Activated CD4-positive, alpha-beta T cell treated with anti-CD3 and anti-CD28 coated beads, Interleukin-10, Interleukin-2, amounts not matched to agents 100 ng/mL and 50 ng/mL, durations not matched to agents 16 hours and 8 hours (primary cell): Measurements from ENCODE around the gene TWIST2.

Experiments
- DNase-seq: peaks from one replicate; pipeline ENCODE4 v3.0.0-alpha.2; 2020

The TWIST2 gene

GRCh38 chr2:238839428-238839827 is 8.5 kb upstream of the TWIST2 start:
- DNase-seq: no peak

- DNase-seq: no peak
Observed at GRCh38 chr2:238841542-238842164, 6.2 kb upstream of the TWIST2 start.

- no peak for DNase-seq
Observed at GRCh38 chr2:238843476-238843875, 4.4 kb upstream of the TWIST2 start.

- DNase-seq: no peak
Observed at GRCh38 chr2:238845583-238846377, 2.1 kb upstream of the TWIST2 start.

GRCh38 chr2:238846378-238846627 is 1.6 kb upstream of the TWIST2 start:
- no peak for DNase-seq

GRCh38 chr2:238846628-238847418 is 1.1 kb upstream of the TWIST2 start:
- no peak for DNase-seq

- no peak for DNase-seq
Observed at GRCh38 chr2:238847419-238847801, 475 bp upstream of the TWIST2 start.

- no peak for DNase-seq
Observed at GRCh38 chr2:238848691-238848975, 748 bp downstream of the TWIST2 start.

GRCh38 chr2:238848976-238849853 is 1.3 kb downstream of the TWIST2 start:
- no peak for DNase-seq

GRCh38 chr2:238850091-238850490 is 2.2 kb downstream of the TWIST2 start:
- no peak for DNase-seq

- DNase-seq: no peak
Observed at GRCh38 chr2:238851026-238851425, 3.1 kb downstream of the TWIST2 start.

- DNase-seq: no peak
Observed at GRCh38 chr2:238851761-238852160, 3.9 kb downstream of the TWIST2 start.

GRCh38 chr2:238852206-238852869 is 4.5 kb downstream of the TWIST2 start:
- DNase-seq: no peak

- no peak for DNase-seq
Observed at GRCh38 chr2:238853218-238853617, 5.3 kb downstream of the TWIST2 start.

- no peak for DNase-seq
Observed at GRCh38 chr2:238853721-238854120, 5.8 kb downstream of the TWIST2 start.

- DNase-seq: no peak
Observed at GRCh38 chr2:238854246-238854645, 6.4 kb downstream of the TWIST2 start.

GRCh38 chr2:238854699-238855229 is 6.9 kb downstream of the TWIST2 start:
- DNase-seq: no peak

GRCh38 chr2:238855299-238855698 is 7.4 kb downstream of the TWIST2 start:
- no peak for DNase-seq

GRCh38 chr2:238855891-238856580 is 8.2 kb downstream of the TWIST2 start:
- no peak for DNase-seq

- DNase-seq: no peak
Observed at GRCh38 chr2:238856713-238857567, 9.1 kb downstream of the TWIST2 start.

- no peak for DNase-seq
Observed at GRCh38 chr2:238857959-238858358, 10.1 kb downstream of the TWIST2 start.
